Left renal pelvis (tissue), 4 donors: ENCODE data around the gene ANKHD1. TPM values are rescaled to one million over a fixed set of nuclear protein-coding genes. Genes with fewer than 3 reads are reported as not detected.

Experiments used
- DNase-seq, 4 donors: peaks; one replicate each; pipeline ENCODE4 v3.0.0-alpha.2; 2013; ENCODE audit warnings: low read depth in 4 of 4, low spot score in 3 of 4
- polyA plus RNA-seq, 4 donors: library from polyadenylated mRNA; unstranded; fragments of 120-200 nt; gene quantifications; one replicate each; pipeline ENCODE4 v1.2.1, GENCODE V29; 2013; ENCODE audit not compliant: insufficient read length in 4 of 4

The ANKHD1 gene
- polyA plus RNA-seq = 100 to 1,000 TPM in 3 of 4 donors, 10 to 100 TPM in 1; 95.9 to 125 (median 111) TPM

DNA sequence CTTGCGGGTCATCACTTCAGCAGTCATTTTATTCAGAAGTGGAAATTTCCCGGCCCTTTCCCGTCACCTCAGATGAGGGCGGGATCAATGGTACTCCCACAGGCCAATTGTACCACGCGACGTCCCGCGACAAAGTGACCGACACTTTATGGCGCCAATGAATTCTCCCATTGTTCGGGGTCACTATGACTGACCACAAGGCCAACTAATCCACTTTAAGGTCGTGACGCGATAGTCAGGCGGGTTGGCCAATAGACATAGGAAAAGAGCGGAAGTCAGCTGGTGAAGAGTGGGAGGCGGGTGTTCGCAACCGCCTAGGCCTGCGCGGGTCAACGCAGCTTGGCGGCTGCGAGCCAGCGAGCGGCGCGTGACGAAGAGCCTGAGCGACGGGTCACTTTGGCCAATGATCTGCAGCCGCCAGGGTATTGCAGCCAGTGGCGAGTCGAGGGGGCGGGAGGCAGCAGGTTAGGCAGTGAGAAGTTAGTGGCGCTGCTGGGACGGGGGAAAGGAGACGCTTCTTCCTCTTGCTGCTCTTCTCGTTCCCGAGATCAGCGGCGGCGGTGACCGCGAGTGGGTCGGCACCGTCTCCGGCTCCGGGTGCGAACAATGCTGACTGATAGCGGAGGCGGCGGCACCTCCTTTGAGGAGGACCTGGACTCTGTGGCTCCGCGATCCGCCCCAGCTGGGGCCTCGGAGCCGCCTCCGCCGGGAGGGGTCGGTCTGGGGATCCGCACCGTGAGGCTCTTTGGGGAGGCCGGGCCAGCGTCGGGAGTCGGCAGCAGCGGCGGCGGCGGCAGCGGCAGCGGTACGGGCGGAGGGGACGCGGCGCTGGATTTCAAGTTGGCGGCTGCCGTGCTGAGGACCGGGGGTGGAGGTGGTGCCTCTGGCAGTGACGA lies at the start of gene ANKHD1:
ANKHD1 (plus strand) TSS at position 472 of the 896 bp plus-strand sequence; CDS start at position 607, 135 bp downstream.
- peak; percentile 100 for DNase-seq

GRCh38 chr5:140355546-140355945 lies 46.1 kb upstream of the ANKHD1 start:
- DNase-seq = no peak

DNA sequence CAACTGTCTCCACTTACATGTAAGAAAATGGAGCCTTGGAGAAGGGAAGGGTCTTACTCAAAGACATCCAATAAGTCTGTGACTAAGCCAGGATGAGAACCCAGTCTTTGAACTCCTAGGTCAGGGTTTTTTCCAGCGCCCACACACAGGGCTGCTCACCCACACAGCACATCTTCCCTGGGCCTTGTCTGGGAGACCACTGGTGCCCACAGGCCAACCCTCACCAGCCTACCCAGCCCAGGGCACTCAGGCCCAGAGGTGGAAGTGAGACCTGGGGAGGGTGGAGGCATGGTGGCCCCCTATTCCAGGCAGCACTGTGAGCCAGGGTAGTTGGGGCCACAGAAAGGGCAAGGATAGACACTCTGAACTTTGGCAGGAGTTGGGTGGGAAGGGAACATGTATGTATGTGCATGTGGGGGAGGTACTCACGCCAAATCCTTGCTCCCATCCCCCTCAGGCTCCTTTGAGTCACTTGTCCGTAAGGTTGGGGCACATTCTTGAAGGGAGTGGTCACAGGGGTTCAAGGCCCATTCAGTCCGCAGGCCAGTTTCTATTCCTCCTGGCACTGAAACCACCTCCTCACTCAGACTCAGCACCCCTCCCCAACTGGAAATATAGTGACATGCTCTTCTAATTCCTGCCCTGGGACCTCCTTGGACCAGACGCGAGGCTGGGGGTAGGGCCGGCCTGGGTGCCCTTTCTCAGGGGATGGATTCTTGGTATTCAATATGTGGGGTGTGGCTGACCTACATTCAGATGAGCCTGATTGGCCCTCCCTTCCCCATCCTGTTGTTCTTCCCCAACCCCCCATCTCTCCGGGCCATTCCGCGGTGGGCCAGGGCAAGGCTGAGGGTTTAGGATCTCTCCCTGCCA lies 44.5 kb upstream of the ANKHD1 start:
- DNase-seq = no peak

DNA sequence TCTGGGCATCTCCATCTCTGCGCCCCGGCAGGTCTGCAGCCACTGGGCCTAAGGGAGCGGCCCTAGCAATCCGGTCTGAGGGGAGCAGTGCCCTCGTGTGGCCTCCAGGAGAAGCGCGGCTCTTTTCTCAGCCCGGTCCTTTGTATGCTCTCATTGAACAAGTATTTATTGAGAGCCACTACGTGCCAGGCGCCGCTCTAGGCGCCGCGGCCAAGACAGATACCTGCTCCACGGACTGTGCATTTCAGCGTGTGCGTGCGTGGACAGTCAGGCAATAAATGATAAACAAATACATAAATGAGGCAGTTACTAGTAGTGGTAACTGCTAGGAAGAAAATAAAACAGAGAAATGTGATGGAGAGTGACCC lies 43.9 kb upstream of the ANKHD1 start:
- peak in 2 of 4 donors; percentile 53 to 57 for DNase-seq

GRCh38 chr5:140358738-140359310 lies 42.8 kb upstream of the ANKHD1 start:
- DNase-seq = no peak

DNA sequence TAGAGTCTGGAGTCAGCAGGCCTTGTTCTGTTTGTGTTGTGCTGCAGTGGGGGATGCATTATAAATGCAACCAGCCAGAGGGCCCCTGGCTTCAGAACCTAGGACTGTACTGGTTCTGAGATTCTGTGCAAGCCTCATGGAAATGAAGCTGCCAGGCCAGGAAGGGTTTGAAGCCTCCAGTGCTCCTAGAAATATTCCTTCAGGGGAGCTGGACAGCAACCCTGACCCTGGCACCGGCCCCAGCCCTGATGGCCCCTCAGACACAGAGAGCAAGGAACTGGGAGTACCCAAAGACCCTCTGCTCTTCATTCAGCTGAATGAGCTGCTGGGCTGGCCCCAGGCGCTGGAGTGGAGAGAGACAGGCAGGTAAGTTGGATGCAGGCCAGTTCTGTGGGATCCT lies 41.5 kb upstream of the ANKHD1 start, which contains the start of gene SLC4A9:
SLC4A9 (plus strand) TSS at position 94 of the 400 bp plus-strand sequence; CDS start at position 137, 43 bp downstream.
- no peak for DNase-seq

DNA sequence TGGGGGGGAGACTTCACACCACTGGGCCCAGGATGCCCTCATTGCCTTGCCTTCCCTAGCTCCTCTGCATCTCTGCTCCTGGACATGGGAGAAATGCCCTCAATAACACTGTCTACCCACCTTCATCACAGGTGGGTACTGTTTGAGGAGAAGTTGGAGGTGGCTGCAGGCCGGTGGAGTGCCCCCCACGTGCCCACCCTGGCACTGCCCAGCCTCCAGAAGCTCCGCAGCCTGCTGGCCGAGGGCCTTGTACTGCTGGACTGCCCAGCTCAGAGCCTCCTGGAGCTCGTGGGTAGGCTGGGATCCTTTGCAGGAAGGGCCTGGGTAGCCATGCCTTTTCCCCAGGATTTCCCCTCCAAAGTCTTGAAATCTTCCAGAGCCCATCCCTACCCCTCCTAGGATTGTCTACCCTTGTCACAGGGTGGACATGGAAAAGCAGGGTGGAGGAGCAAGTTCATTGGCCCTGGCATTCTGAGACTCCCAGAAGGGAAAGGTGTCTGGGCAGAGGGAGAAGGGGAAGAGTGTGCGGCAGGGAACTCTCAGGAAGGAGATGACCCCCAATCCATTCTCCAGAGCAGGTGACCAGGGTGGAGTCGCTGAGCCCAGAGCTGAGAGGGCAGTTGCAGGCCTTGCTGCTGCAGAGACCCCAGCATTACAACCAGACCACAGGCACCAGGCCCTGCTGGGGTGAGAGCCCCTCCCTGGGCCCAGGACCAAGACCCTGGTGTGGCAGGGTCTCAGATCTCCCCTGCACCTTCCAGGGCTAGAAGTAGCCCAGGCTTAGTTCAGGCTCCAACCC lies 40.8 kb upstream of the ANKHD1 start:
- no peak for DNase-seq

GRCh38 chr5:140361901-140362300 lies 39.7 kb upstream of the ANKHD1 start:
- DNase-seq = no peak

DNA sequence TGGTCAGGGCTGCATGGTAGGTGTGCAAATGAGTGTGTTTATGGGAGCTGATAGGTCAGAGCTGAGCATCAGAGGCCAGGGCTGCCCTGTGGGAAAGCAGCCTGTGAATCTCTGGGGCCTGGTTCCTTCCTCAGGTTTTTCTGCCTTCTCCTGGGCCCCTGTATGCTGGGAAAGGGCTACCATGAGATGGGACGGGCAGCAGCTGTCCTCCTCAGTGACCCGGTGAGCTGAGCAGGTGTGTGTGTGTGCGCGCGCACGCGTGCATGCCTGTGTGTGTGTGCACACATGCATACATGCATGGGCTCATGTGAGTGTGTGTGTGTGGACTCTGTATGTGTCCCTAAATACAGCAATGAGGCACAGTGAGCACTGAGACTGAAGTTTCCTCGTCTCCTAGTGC lies 39.3 kb upstream of the ANKHD1 start:
- DNase-seq = no peak

GRCh38 chr5:140362875-140363630 lies 38.6 kb upstream of the ANKHD1 start:
- peak in 1 of 4 donors; percentile 49 for DNase-seq

- DNase-seq = no peak
Observed at GRCh38 chr5:140363631-140364471, 37.8 kb upstream of the ANKHD1 start.

DNA sequence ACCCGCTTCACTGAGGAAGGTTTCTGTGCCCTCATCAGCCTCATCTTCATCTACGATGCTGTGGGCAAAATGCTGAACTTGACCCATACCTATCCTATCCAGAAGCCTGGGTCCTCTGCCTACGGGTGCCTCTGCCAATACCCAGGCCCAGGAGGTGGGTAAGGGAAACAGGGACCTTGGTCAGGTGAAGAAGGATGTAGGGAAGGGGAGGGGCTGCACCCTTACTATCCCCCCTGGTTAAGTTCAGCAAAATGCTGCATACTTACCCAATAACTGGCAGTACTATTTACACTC lies 37.2 kb upstream of the ANKHD1 start:
- DNase-seq = no peak

GRCh38 chr5:140365282-140365681 lies 36.4 kb upstream of the ANKHD1 start:
- no peak for DNase-seq

DNA sequence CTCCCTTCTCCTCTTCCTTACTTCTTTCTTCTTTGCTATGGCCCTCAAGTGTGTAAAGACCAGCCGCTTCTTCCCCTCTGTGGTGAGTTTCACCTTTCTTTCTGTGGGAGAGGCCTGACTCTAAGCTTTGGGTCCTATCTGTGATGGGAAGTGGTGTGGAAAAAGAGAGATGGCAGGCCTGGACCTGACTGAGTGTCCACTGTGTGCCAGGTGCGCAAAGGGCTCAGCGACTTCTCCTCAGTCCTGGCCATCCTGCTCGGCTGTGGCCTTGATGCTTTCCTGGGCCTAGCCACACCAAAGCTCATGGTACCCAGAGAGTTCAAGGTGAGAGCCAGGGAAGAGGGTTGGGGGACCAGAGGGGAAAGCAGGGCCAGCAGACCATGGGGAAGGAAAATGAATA lies 35.7 kb upstream of the ANKHD1 start:
- no peak for DNase-seq

DNA sequence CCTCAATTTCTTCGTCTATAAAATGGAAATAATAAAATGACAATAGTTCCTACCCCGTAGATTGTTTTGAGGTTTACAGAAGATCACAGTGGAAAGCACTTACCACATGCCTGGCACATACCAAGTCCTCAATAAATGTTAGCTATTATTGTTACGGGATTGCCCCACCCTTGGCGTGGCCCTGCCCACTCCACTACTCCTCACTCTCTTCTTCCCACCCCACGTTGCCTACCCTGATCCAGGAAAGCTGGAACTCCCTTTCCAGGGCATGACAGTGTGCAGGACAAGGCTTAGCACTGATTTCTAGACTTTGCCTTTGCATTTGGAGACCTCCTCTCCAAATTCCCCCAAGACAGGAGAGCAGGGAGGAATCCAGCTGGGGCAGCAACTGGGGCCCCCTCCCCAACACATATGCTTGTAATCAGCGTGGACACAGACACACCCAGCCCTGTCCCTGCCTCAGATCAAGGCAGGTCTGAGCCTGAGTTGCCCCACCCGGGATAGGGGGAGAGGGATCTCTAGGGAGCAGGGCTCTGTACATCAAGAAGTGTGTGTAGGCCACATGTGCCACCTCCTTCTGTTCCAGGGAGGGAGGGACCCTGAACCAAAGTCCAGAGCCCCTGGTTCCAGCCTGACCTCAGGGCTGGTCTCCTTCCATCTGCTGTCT lies 34.9 kb upstream of the ANKHD1 start:
- DNase-seq = no peak

- no peak for DNase-seq
Observed at GRCh38 chr5:140367256-140368013, 34.2 kb upstream of the ANKHD1 start.

GRCh38 chr5:140371356-140372151 lies 30.1 kb upstream of the ANKHD1 start:
- no peak for DNase-seq
